ENCODE measurements around the gene CALB2.
"Not testable (repeated sequence)": the region's sequence is repeated elsewhere in the genome, so short reads cannot be mapped to it uniquely, and the experiment has no call there.

CALB2 gene

GRCh38 chr16:71352963-71353460 lies 5.5 kb upstream of the CALB2 start:
- no peak for DNase-seq (ENCODE audit: low spot score)

GRCh38 chr16:71353736-71354135 lies 4.8 kb upstream of the CALB2 start:
- no peak for DNase-seq (ENCODE audit: low spot score)

GRCh38 chr16:71354156-71354555 lies 4.4 kb upstream of the CALB2 start:
- no peak for DNase-seq (ENCODE audit: low spot score)

DNA sequence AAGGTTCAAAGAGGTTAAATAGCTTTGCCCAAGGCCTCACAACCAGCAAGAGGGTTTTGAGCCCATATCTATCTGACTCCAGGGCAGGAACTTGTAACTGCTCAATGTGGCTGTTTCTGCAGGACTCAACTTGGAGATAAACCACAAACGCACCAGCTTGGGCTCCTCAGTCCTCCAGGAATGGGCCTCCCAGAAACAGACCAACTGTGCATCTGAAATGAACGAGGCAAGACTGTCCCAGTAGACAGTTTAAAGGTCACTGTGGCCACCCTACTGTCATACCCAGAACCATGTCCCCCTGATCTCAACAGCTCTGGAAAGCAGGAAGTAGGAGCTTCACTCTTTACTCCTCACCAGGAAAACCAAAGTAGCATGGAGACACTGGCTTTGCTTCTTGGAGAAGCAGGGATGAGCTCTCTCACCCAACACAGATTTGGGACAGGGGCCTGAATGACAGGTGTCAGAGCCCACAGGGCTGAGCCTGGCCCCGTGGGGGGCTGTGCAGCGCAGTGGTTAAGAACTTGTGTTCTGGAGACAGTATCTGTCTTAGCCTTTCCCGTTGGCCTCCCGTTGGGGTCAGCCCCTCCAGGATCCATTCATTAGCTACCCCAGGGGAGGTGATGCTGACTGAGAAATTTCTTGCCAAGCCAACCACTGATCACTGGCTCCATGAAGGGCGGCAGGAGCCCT lies 2.3 kb upstream of the CALB2 start:
- DNase-seq (ENCODE audit: low spot score) = no peak

GRCh38 chr16:71356936-71357335 lies 1.6 kb upstream of the CALB2 start:
- DNase-seq (ENCODE audit: low spot score) = not testable (repeated sequence)

- DNase-seq (ENCODE audit: low spot score) = no peak
These were observed 842 bp upstream of the CALB2 start for GRCh38 chr16:71357681-71358080.

DNA sequence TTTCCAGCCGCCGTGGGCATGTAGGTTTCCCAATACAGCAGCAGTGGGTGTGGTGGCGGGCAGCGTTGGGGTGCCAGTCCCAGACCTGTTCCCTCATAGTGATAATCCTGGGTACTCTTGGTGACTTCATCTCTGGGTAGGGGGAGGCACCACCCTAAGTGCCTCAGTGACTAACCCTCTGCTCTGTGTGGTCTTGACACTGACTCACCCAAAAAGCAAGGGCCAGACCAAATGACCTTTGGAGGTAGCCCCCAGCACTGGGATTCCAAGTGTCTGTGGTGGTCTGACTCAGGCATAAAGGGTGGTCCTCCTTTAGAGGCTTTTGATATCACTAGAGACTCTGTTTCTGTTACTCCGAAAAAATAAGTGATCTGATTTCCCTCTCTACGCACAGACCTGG lies 908 bp downstream of the CALB2 start:
- DNase-seq (ENCODE audit: low spot score) = no peak

GRCh38 chr16:71360378-71360777 lies 1.9 kb downstream of the CALB2 start:
- no peak for DNase-seq (ENCODE audit: low spot score)

DNA sequence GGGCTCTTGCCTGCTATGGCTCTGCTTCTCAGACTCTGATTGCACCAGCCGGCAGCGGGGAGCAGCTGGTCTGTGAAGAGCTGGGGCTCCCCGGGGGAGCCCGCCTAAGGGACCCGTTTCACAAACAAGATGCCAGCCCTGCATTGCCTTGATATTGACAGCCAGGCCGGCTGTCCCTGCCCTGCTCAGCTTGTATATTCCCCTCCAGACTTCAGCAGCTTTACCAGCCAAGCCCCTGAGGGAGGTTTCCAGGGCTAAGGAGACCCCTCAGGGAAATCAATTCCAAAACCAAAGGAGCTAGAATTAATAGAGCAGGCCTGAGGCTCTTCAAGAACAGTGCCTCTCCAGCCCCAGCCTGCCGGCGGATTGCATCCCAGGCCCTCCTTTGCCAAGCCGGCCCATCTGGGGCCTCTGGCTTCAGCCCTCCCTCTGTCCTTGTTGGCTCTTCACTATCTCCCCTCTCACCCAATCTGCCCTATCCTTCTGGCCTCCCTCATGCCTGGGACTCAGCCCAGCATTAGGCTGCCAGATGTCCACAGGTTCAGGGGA lies 5.7 kb downstream of the CALB2 start:
- no peak for DNase-seq (ENCODE audit: low spot score)

DNA sequence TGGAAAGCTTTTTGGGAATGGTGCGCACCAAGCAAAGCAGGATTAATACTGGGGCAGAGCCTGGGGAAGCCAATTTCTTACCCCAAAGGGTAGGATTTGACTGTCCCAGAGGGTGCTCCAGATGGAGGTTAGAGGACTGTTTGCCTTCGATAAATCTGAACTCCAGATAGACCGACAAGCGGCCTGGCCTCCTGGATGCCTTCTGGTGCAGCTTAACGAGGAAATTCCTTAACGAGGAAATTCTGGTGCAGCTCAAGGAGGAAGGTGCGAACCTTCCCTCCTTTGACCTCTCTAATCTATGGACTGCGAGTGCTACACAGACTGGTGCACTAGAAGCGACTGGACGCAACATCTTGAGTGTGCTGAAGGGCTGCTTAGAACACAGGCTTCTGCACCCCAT lies 6.5 kb downstream of the CALB2 start:
- no peak for DNase-seq (ENCODE audit: low spot score)

DNA sequence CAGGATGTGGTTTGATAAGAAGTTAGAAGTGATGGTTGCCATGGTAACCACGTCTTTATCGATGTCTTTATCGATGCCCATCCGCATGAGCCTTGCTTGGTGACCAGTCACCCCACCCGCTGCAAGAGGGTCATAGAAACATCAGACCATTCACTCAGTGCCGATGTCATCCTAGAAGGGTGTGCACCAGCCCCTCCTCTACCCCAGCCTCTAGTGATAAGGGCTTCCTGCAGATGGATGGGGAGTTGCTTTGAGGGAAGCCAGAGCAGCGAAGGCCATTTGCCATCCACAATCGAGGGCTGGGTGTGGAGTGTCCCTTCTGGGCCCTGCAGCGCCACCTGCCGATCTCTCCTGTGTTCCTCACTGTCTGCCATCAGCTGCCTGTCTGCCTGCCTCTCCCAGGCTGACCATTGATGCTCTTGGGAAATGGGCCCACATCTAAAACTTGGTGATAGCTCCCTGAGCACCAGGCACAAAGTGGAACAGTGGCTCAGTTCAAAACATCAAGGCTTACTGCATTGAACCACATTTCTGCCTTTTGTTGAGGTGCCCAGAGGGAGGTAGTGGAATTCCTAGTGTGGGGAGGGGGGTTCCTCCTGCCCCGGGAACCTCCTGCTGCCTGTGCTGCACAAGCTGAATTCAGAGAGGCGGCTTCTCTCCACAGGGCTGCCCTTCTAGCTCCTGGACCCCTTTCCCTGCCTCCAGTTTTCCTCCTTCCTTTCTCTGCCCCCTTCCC lies 8.9 kb downstream of the CALB2 start:
- no peak for DNase-seq (ENCODE audit: low spot score)

DNA sequence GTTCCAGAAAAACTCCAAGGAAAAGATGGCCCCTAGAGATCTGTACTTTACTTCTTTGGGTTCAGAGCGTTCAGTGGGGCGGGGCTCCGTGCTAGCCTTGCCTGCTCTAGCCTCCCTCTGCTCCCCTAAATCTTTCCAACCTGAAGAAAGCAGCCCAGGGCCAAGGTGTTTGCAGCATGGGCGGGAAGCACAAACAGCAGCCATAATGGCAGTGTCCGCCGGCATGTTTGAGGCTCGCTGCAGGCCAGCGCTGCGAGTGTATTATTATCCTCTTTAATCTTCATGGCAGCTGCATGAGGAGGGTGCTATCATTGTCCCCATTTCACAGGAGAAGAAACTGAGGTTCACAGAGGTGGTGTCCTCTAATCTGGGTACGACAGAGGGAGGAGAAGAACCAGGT lies 10.4 kb downstream of the CALB2 start:
- no peak for DNase-seq (ENCODE audit: low spot score)

DNA sequence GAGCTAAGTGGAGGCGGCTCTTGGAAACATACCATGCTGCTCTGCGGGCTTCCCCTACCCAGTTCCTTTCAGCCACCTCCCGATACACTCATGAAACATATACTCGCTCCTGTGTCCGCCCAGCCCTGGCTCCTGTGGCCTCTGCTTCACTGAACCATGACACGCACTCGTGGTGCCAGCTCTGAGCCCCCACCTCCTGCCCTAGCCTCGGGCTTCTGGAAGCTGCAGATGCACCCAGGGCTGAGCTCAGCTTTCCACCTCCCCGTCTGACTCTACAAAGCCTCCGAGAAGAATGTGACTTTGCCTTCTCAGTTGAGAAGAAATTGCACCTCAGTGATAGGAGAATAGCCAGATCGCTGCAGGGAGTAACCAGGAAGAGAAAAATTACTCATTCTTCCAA lies 11.0 kb downstream of the CALB2 start:
- no peak for DNase-seq (ENCODE audit: low spot score)

GRCh38 chr16:71371237-71371636 lies 12.7 kb downstream of the CALB2 start:
- DNase-seq (ENCODE audit: low spot score) = no peak

DNA sequence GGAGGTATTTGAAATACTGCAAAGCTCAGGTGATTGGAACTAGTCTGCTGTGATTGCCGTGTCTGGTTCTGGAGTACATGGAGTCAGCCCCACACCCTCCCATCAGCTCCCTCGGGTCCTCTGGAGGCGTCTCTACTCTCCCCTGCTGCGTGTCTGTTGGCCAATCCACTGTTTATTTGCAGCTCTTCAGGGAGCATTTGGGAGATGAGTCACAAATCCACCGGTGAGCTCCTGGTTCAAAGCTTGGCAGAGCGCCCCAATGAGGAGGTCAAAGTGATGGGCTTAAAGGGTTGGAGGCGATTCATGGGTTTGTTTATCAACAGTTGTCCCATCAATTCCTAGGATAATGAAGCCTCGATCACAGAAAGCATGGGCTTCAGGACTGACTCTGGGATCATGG lies 14.6 kb downstream of the CALB2 start:
- DNase-seq (ENCODE audit: low spot score) = no peak

DNA sequence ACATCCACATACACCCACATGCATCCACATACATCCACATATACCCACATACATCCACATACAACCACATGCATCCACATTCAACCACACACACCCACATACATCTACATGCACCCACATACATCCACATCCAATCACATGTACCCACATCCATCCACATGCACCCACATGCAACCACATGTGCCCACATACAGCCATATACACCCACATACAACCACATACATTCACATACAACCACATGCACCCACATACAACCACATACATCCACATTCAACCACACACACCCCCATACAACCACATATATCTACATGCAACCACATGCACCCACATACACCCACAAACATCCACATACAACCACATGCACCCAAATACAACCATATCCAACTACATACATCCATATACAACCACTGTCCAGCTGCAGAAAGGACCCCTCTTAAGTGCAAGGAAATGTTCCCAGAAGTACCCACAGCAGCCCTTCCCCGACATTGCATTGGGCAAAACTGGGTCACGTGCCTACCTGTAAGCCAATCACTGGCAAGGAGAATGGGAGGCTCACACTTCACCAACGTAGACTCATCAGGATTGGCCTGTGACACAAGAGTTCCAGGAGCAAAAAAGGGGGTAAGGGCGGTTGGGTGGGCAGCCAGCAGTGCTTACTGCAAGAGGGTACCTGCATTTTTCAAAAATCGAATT lies 18.1 kb downstream of the CALB2 start:
- no peak for DNase-seq (ENCODE audit: low spot score)

GRCh38 chr16:71379711-71380110 lies 21.2 kb downstream of the CALB2 start:
- DNase-seq (ENCODE audit: low spot score) = no peak

DNA sequence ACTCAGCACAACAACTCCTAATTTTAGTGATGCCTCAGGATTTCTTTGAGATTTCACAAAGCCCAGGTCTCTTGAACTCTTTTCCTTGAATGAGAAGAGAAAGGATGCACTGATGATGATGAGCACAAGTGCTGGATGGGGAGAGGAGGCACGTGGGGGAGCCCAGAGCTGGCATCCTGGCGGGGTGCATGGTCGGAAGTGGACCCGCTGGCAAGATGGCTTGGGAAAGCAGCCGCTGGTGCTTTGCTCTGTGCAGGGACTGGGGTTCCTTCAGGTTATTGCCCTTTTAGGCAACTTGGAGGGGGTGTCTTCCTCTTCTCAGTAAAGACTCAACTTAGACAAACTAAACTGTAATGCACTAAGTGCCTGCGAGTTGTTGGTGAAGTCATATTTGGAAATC lies 22.3 kb downstream of the CALB2 start:
- no peak for DNase-seq (ENCODE audit: low spot score)

- DNase-seq (ENCODE audit: low spot score) = no peak
These were observed 24.7 kb downstream of the CALB2 start for GRCh38 chr16:71383054-71383773.

- no peak for DNase-seq (ENCODE audit: low spot score)
These were observed 25.7 kb downstream of the CALB2 start for GRCh38 chr16:71384073-71384724.

- no peak for DNase-seq (ENCODE audit: low spot score)
These were observed 28.7 kb downstream of the CALB2 start for GRCh38 chr16:71387045-71387871.
